GM12801 (cell line): ENCODE data around the gene OSGIN1.

Experiments
- TF ChIP-seq, protein P1 (sequence below): IDR thresholded peaks from one replicate; pipeline ENCODE4 v1.5.1; 2011; ENCODE audit warnings: control low read depth; ENCODE audit not compliant: insufficient read length; ENCODE audit errors: extremely low read depth

OSGIN1 gene

DNA sequence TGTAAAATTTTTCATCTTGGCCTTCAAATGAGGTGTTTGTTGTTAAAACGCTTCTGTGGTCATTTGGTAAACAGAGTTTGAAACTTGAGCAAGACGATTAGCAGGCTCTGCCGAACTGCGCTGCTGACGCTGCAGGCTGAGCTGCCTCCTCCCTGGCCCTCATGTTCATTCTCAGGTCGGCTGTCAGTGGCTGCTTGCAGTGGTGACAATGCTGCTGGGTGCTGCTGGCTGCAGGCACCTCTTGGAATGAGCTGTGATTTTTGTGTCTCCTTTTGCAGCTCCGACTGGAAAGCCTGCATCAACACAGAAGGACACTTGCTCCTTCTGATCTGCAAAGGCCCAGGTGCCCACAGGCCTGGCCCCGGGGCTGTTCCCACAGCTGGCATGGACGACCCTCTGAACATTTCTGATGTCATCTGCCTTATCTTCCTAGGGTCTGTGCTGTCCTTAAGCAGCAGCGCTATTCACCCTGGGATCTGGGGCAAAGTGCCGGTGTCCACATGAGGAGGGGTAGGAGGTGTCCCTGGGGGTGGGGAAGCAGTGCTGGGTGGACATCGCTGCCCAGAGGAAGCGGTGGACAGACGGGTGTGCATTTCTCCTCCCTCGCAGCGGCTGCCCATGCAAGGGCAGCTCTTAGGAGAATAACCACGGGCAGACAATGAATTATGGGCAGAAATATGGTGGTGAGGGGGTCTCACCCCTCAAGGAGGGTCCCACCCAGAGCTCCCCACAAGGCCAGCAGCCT, 23.1 kb upstream of the OSGIN1 start:
- TF ChIP-seq, protein P1, sequence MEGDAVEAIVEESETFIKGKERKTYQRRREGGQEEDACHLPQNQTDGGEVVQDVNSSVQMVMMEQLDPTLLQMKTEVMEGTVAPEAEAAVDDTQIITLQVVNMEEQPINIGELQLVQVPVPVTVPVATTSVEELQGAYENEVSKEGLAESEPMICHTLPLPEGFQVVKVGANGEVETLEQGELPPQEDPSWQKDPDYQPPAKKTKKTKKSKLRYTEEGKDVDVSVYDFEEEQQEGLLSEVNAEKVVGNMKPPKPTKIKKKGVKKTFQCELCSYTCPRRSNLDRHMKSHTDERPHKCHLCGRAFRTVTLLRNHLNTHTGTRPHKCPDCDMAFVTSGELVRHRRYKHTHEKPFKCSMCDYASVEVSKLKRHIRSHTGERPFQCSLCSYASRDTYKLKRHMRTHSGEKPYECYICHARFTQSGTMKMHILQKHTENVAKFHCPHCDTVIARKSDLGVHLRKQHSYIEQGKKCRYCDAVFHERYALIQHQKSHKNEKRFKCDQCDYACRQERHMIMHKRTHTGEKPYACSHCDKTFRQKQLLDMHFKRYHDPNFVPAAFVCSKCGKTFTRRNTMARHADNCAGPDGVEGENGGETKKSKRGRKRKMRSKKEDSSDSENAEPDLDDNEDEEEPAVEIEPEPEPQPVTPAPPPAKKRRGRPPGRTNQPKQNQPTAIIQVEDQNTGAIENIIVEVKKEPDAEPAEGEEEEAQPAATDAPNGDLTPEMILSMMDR, result no peak

DNA sequence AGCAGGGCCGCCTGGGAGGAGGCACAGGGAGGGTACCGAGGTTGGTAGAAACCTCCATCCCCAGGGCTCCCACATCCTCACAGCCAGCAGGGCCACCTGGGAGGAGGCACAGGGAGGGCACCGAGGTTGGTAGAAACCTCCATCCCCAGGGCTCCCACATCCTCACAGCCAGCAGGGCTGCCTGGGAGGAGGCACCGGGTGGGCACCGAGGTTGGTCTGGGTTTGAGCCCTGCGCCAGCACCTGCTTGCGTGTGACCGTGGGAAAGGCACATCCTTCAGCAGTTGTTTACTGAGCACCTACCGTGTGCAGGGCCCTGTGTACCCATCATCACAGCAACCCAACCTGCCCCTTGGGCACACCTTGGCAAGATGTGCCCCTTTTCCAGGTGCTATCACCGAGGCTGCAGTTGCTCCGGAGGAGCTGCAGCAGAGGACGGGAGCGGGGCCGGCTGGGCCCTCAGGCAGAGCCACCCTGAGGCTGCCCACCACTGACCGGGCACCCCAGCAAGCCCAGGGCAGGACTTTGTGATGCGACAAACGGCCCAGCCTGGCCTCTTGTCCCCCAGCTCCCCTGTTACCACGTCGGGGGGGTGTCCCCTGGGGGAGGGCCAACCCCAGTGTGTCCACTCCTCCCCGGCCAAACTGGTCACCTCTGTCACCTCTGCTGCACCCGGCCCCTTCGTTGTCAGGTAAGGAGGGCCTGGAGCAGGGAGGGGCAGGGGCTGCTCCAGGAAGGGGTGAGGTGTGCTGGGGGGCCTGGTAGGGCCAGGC, 22.1 kb upstream of the OSGIN1 start:
- TF ChIP-seq, protein P1, result no peak

DNA sequence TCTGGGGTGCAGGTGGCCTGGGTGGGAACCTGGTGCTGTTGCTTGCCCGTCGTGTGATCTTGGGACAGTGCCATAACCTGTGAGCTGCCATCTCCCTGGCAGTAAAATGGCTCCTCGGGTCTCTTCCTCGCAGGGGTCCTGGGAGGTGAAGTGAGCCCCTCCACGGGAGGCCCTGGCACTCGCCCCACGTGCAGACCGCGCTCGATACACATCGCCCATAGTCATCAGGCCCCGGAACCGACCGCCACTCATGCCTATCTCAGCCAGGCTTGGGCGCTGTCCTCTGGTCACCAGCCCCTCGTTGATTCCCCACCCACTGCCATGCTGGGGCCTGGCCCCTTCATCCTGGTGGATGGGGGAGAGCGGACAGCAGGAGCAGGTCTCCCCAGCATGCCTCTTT, 21.5 kb upstream of the OSGIN1 start:
- TF ChIP-seq, protein P1, result no peak

DNA sequence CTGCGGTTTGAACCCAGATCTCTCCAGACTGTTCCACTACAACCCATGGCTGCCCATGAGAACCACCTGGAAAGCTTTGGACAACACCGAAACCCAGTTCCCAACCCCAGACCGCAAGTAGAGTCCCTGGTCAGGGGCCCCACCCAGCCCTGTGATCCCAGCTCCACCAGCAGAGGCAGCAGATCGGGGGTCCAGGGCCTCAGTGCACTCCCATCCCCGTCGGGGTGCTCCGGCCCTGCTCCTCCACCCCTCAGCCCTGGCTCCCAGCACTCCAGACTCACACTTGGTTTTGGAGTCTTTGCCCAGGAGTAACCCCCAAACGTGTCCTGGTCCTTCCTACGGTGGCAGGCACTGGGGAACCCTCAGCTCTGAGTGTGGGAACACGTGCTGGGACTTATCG, 20.7 kb upstream of the OSGIN1 start:
- TF ChIP-seq, protein P1, result no peak

- TF ChIP-seq, protein P1, result no peak
These were observed 19.9 kb upstream of the OSGIN1 start for GRCh38 chr16:83932955-83933673.

DNA sequence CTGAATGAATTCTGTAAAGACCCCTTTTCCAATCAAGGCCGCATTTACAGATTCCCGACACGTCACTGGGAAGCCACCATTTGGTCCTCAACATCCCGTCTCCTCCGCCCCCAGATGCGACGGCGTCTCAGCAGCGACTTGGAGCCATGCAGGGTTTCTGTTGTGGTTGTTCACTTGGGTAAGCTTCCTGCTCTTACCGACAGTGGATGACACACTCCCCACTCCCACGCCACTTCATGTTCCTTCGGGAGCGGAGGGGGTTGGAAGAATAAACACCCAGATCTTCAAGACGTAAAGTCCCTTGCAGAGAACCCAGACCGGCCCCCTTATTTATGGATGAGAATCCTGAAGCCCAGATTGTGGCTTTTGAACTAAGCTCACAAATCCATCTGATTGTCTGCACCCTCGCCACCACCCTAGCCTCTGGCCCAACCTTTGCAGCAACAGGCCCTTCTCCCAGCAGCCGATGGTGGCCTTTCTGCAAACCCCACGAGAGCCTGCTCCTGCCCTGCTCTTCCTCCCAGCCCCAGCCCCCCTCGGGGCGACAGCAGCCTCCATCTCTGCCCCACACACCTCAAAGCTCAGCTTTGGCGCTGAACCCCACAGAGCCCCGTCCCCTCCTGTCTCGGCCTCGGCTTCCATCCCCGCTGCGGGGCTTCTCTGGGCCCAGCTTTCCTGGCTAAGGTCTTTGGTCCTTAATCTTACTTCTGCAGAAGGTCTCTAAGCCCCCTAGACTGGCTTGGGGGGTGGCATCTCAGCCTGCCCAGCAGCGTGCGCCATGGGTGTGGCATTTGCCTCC, 19.0 kb upstream of the OSGIN1 start:
- TF ChIP-seq, protein P1, result no peak

DNA sequence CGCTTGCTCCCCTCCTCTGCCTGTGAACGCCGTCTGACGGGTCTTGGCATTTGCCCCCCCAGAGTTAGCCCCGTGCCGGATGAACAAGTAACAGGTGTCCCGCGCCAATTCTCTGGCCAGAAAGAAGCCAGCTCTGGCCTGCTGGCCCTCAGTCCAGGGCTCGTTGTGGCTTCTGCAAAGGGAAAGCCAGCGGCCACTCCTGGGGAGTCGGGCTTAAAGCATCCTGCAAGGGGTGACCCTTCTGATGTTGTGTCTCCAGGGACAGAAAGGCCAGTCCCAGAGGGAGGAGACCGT, 18.4 kb upstream of the OSGIN1 start:
- TF ChIP-seq, protein P1, result no peak
